GM19467 (cell line): ENCODE results near the gene ITGB2.

Experiments used
- ATAC-seq: cut with Tn5 transposase; IDR thresholded peaks from one replicate; pipeline ENCODE4 v1.9.1; 2021; ENCODE audit warnings: mild to moderate bottlenecking, moderate library complexity; ENCODE audit not compliant: unreplicated experiment

ITGB2 gene

GRCh38 chr21:44911384-44912157 lies 9.1 kb downstream of the ITGB2 start:
- no peak for ATAC-seq

- ATAC-seq: no peak
Observed at GRCh38 chr21:44911068-44911383, 9.7 kb downstream of the ITGB2 start.

GRCh38 chr21:44910229-44911067 lies 10.3 kb downstream of the ITGB2 start:
- ATAC-seq: no peak

DNA sequence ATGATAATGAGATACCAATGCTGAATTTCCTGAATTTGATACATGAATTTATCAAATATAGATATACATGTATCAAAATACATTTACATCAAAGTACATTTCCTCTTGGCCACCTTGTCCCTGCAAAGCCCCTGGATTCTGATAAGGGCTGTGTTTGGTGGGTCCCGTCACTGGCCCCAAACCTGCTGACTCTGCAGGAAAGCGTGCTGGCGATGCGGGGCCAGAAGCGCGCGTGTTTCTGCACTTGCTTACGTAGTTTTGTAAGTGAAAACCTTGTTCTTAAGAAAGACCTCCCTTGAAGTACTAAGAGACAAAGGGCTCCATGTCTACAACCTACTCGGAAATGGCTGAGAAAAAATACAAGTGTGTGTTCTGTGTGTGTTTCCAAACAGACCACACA lies 11.0 kb downstream of the ITGB2 start:
- ATAC-seq: no peak

DNA sequence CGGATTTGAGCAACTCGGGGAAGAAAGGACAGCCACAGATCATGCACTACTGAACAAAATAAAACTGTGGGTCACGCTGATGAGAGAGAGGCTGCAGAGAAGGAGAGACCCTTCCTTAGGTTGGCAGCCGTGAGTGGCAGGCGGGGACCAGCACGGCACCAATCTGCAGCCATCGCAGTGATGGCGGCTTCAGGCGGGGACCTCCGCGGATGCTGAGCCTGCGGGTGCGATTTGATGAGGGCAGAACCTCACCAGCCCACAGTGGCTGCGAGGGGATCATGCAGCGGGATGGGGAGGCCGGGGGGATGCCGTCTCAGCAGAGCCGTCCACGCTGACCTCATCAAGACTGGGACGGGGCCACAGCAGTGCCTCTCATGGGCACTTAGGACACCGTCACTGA lies 11.8 kb downstream of the ITGB2 start:
- ATAC-seq: no peak

- ATAC-seq: no peak
Observed at GRCh38 chr21:44907966-44908895, 12.5 kb downstream of the ITGB2 start.

DNA sequence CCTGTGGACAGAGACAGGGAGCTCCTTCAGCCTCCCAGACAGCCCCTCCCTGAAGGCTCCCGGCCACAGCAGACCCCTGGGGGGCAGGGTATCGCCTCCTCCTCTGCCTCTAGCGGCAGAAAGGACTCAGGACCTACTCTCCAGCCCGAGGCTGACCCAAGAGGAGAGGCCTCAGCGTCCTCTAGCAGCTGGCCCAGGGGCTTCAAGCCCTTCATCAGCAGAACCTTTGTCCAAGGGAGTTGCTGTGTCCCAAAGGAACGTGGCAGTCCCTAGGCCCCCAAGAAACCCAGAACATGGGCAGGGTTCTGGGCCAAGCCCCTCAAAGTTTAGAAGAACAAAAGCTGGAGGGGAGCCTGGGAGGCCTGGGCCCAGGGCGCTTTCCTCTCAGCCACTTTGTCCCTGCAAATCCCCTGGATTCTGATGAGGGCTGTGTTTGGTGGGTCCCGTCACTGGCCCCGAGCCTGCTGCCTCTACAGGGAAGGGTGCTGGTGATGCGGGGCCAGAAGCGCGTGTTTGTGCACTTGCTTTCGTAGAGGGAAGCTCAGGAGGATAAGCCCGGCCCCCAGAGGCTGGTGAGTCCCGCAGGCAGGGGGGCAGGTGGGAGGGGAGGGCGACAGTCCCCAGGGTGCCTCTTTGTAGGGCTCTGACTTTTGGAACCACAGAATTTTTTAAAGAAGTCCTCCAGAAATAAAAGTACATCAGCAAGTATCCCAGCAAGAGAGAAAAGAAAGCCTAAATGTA lies 13.3 kb downstream of the ITGB2 start:
- no peak for ATAC-seq

DNA sequence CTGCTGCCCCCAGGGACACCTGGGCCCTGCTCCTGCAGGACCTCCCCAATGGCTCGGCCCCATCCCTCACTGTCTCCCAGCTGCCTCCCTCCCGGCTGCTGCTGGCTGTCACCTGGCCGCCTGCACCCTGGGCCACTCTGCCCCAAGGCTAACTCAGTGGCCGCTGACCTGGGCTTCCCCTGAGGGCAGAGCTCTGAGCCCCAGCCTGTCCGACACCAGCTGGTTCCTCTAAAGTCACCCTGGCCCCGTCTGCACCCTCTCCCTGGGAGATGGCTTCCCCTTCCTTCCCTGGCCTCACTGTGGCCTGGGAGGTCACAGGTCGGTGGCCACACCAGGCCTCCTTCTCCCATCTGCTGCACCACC lies 15.0 kb downstream of the ITGB2 start:
- no peak for ATAC-seq

DNA sequence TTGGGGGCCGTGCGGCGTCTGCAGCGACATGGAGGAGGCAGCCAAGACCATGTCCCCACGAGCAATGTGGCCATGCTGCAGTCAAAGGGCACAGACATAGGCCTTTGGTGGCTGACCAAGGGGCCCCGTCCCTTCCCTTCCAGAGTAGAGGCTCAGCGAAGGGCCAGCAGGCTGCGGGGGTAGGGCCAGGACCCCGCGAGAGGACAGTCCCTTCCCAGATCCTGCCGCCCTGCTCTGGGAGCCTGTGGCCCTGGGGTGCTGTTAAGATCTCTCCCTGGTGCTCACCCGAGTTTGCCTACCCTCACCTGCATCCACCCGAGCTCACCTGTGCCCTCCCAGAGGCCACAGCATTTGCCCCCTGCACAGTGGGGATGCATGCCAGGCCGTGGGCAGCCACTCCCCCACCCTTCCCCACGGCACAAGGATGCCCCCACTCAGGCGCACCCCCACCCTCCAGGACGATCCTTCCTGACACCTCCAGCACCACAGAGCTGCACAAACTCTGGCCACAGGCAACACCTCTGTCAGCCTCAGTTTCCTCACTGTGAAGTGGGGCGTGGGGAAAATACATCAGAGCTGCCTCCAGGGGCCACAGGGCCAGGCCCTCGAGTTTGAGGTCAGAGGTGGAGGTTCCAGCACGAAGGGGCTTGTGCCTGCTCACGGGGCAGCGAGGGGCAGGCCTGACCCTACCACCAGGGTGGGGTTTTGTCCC lies 15.5 kb downstream of the ITGB2 start:
- ATAC-seq: no peak

DNA sequence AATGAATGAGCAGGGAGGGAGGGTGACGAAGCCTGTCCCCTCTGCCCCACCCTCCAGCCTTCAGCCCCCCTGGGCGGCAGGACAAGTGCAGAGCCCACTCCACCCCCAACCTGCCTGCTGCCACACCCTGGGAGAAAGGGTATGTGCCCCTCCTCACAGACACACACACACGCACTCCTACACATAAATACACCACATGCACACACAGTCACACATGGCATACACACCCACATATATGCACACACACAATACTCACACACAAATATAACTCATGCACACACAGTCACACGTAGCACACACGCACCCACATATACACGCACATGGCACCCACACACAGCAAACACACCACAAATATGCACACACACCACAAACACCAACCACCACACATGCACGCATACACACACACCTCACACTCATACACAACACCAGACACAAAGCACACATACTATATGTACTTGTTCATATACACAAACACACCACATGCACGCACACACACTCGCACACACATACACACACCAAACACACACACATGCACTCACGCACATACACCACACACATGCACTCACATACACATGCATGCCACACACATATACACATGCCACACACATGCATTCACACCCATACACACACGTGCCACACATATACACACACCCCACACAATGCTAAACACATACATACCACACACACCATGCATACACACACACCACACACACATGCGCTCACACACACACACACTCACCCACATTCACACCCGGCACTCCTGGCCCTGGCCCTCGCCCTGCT lies 16.4 kb downstream of the ITGB2 start:
- no peak for ATAC-seq

GRCh38 chr21:44903689-44904088 lies 17.0 kb downstream of the ITGB2 start:
- no peak for ATAC-seq

- no peak for ATAC-seq
Observed at GRCh38 chr21:44903050-44903685, 17.5 kb downstream of the ITGB2 start.

GRCh38 chr21:44902268-44903049 lies 18.2 kb downstream of the ITGB2 start:
- no peak for ATAC-seq

DNA sequence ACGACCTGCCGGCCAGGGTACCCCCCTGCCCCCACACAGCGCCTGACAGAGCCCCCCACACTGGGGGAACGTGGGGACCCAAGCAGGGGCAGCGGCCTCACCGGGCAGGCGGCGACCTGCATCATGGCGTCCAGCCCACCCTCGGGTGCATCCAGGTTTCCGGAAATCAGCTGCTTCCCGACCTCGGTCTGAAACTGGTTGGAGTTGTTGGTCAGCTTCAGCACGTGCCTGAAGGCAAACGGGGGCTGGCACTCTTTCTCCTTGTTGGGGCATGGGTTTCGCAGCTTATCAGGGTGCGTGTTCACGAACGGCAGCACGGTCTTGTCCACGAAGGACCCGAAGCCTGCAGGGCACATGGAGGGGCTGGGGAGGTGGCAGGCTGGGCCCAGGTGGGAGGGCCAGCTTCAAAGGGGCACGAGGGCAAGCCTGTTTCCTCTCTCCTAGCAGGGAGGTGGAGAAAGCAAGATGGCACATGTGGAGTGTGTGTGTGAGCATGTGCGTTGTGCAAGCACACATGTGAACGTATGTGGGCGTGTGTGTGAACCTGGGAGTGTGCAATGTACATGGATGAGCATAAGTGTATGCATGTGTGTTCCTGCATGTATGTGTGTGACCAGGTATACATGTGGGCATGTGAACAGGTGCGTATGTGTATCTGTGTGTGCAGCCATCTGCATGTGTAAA lies 19.2 kb downstream of the ITGB2 start:
- no peak for ATAC-seq

DNA sequence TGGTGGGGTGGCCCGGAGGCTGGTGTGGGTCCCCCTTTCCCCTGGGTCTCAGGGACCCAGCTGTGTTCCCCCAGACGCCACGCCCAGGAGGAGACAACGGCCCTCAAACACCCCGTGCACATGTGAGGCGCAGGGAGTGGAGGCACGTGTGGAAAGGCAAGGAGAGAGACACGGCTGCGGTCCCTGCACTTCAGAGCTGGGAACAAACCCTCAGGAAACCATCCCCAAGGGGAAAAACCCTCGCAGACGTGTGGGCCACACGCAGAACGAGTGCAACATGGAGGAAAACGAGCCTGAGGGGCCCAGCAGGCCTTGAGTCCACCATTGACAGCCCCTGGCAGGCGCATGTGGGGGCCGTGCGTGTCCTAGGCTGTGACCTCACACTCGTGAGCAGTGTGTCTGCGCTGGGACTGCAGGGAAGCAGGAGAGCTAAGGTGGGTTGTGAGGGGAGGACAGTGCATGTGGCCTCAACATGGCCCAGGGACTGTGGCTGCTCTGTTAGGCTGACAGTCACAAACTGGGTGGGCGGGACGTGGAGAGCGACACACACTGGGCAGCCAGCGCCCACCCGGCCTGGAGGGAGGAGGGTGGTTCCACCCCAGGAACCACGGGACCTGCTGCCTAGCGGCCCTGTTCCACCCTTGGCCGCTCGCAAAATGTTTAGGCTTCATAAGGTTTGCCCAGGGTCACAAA lies 20.0 kb downstream of the ITGB2 start:
- ATAC-seq: no peak

DNA sequence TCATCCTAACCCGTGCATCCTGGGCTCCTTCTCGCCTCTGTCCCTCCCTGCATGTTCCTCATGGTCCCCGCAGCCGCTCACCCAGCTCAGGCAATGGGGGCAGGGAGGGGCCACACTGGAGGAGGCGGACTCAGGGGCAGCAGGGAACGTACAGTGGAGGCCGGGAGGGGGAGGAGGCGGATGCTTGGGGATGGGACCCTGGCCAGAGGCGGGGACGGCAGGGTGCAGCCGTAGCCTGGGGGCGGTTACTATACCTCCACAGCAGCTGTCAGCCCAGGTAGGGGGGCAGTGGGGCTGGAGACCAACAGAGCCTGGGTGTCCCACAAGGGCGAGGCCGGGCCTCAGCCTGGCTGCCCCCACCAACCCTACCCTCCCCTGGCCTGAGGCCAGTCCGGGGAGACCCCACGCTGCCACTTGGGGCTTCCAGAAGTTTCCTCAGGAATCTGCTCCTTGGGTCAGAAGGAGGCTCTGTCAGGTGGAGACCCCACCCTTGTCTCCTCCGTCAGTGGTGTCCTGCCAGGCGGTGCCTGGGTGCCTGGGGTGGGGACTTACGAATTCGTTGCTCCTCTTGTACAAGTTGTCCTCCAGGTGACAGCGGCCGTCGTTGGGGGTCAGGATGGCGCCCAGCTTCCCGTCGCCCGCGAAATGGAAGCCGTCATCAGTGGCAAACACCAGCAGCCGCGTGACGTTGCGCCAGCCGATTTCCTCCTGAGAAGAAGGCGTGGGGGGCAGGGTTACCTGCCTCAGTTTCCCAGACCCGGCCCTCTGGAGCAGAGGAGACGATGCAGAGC lies 20.7 kb downstream of the ITGB2 start:
- ATAC-seq: no peak
